Measurements from ENCODE around the gene GRM4.

The GRM4 gene

GRCh38 chr6:34148631-34149451 lies 3.0 kb upstream of the GRM4 start:
- H3K9ac ChIP-seq (ENCODE audit: low read depth, low read length, poor library complexity, severe bottlenecking), result no peak overlapping the region
- H3K27me3 ChIP-seq (ENCODE audit: insufficient read depth, low read length, poor library complexity, severe bottlenecking), result peaks cover 5% of the 10 kb centered on the region
- H3K9me2 ChIP-seq (replicated peaks; ENCODE audit: low read depth, low read length), result no peaks in the 10 kb centered on the region
- H3K36me3 ChIP-seq (ENCODE audit: insufficient read depth, low read length), result no peaks in the 10 kb centered on the region
- peaks cover 5% of the 10 kb centered on the region for H3K4me1 ChIP-seq (ENCODE audit: insufficient read depth, low read length, poor library complexity, severe bottlenecking)
- no peak overlapping the region for H3K4me3 ChIP-seq (ENCODE audit: low read length, poor library complexity, severe bottlenecking)
- no peak overlapping the region for H3K4me2 ChIP-seq (ENCODE audit: low read depth, low read length, poor library complexity, severe bottlenecking)
- H3K9me3 ChIP-seq (ENCODE audit: insufficient read depth, low read depth, low read length), result no peaks in the 10 kb centered on the region
- H4K20me1 ChIP-seq (ENCODE audit: insufficient read depth, low read length, poor library complexity, severe bottlenecking), result no peaks in the 10 kb centered on the region
- H3F3A ChIP-seq (ENCODE audit: low read depth), result no peaks in the 10 kb centered on the region
- H2AFZ ChIP-seq (ENCODE audit: low read length), result no peak overlapping the region
- H3K79me2 ChIP-seq (ENCODE audit: insufficient read depth, low read length), result no peaks in the 10 kb centered on the region
- no peak for TF ChIP-seq CTCF (conservative IDR thresholded peaks at IDR 0.05; ENCODE audit: low read length)
- no peak for TF ChIP-seq EZH2phosphoT487 (IDR thresholded peaks at IDR 0.05; ENCODE audit: borderline replicate concordance)

GRCh38 chr6:34147906-34148630 lies 2.2 kb upstream of the GRM4 start:
- Histone ChIP-seq H3K27me3 (ENCODE audit: insufficient read depth, low read length, poor library complexity, severe bottlenecking) (peaks cover 1% of the 10 kb centered on the region), H3F3A (ENCODE audit: low read depth) (no peaks in the 10 kb centered on the region), H3K79me2 (ENCODE audit: insufficient read depth, low read length) (no peaks in the 10 kb centered on the region), H3K36me3 (ENCODE audit: insufficient read depth, low read length) (no peaks in the 10 kb centered on the region), H4K20me1 (ENCODE audit: insufficient read depth, low read length, poor library complexity, severe bottlenecking) (no peaks in the 10 kb centered on the region), H3K4me1 (ENCODE audit: insufficient read depth, low read length, poor library complexity, severe bottlenecking) (peaks cover 5% of the 10 kb centered on the region), H2AFZ (ENCODE audit: low read length) (no peak overlapping the region), H3K4me3 (ENCODE audit: low read length, poor library complexity, severe bottlenecking) (no peak overlapping the region), H3K9ac (ENCODE audit: low read depth, low read length, poor library complexity, severe bottlenecking) (no peak overlapping the region), H3K4me2 (ENCODE audit: low read depth, low read length, poor library complexity, severe bottlenecking) (no peak overlapping the region), H3K9me2 (replicated peaks; ENCODE audit: low read depth, low read length) (no peaks in the 10 kb centered on the region), H3K9me3 (ENCODE audit: insufficient read depth, low read depth, low read length) (no peaks in the 10 kb centered on the region)
- TF ChIP-seq CTCF (conservative IDR thresholded peaks at IDR 0.05; ENCODE audit: low read length), result no peak
- TF ChIP-seq EZH2phosphoT487 (IDR thresholded peaks at IDR 0.05; ENCODE audit: borderline replicate concordance), result no peak

GRCh38 chr6:34146801-34147592 lies 1.1 kb upstream of the GRM4 start:
- H3K9ac ChIP-seq (ENCODE audit: low read depth, low read length, poor library complexity, severe bottlenecking), result no peak overlapping the region
- TF ChIP-seq CTCF (conservative IDR thresholded peaks at IDR 0.05; ENCODE audit: low read length) (no peak), EZH2phosphoT487 (IDR thresholded peaks at IDR 0.05; ENCODE audit: borderline replicate concordance) (no peak)
- H3K36me3 ChIP-seq (ENCODE audit: insufficient read depth, low read length), result no peaks in the 10 kb centered on the region
- H3K4me3 ChIP-seq (ENCODE audit: low read length, poor library complexity, severe bottlenecking), result no peak overlapping the region
- H3K9me2 ChIP-seq (replicated peaks; ENCODE audit: low read depth, low read length), result no peaks in the 10 kb centered on the region
- H3K79me2 ChIP-seq (ENCODE audit: insufficient read depth, low read length), result no peaks in the 10 kb centered on the region
- peaks cover 5% of the 10 kb centered on the region for H3K4me1 ChIP-seq (ENCODE audit: insufficient read depth, low read length, poor library complexity, severe bottlenecking)
- no peak overlapping the region for H2AFZ ChIP-seq (ENCODE audit: low read length)
- H3K9me3 ChIP-seq (ENCODE audit: insufficient read depth, low read depth, low read length), result no peaks in the 10 kb centered on the region
- H3F3A ChIP-seq (ENCODE audit: low read depth), result no peaks in the 10 kb centered on the region
- H3K4me2 ChIP-seq (ENCODE audit: low read depth, low read length, poor library complexity, severe bottlenecking), result no peak overlapping the region
- H4K20me1 ChIP-seq (ENCODE audit: insufficient read depth, low read length, poor library complexity, severe bottlenecking), result no peaks in the 10 kb centered on the region
- no peaks in the 10 kb centered on the region for H3K27me3 ChIP-seq (ENCODE audit: insufficient read depth, low read length, poor library complexity, severe bottlenecking)
